ENCODE data around the gene INPP1. TPM values are rescaled to one million over a fixed set of nuclear protein-coding genes. Genes with fewer than 3 reads are reported as not detected.

Gene INPP1
- total RNA-seq, 2 donors from 2014 or later, result 1.7 to 3.5 TPM

DNA sequence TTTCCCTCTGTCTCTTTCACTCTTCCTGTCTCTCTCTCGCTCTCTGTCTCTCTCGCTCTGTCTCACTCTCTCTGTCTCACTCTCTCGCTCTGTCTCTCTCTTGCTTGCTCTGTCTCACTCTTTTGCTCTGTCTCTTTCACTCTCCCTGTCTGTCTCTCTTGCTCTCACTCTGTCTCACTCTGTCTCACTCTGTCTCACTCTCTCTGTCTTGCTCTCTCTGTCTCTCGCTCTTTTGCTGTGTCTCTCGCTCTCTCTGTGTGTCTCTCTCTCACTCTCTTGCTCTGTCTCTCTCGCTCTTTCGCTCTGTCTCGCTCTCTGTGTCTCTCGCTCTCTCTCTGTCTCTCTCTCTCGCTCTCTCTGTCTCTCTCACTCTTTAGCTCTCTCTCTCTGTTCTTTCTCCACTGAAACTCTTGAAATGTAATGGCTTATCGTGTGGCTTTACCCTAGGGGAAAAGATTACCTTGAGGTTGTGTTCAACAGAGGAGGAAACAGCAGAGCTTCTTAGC lies 22.9 kb downstream of the INPP1 start:
- peaks cover 7% of the 10 kb centered on the region for H3K27me3 ChIP-seq (ENCODE audit: control insufficient read depth, insufficient read depth, low read length, poor library complexity, severe bottlenecking)
- no peaks in the 10 kb centered on the region for H3K9me3 Mint-ChIP-seq
- no peak overlapping the region for H3K27ac Mint-ChIP-seq
- no peaks in the 10 kb centered on the region for H3K27me3 Mint-ChIP-seq (ENCODE audit: insufficient read depth)
- H3K9ac ChIP-seq (ENCODE audit: extremely low read depth, low read length, poor library complexity, severe bottlenecking), result no peak overlapping the region
- no peaks in the 10 kb centered on the region for H3K36me3 Mint-ChIP-seq (ENCODE audit: low read depth)
- H3K4me3 ChIP-seq (ENCODE audit: low read length), result no peak overlapping the region
- H3K27ac ChIP-seq (ENCODE audit: low read depth, low read length), result no peak overlapping the region
- H3K4me1 Mint-ChIP-seq, result no peaks in the 10 kb centered on the region
- H3K4me1 ChIP-seq (ENCODE audit: control insufficient read depth, insufficient read depth, low read length), result no peaks in the 10 kb centered on the region
- DNase-seq, result no peak
- no peak overlapping the region for H3K4me3 Mint-ChIP-seq
- no peaks in the 10 kb centered on the region for H3K36me3 ChIP-seq (ENCODE audit: control insufficient read depth, insufficient read depth, low read length)
- TF ChIP-seq, protein P1, sequence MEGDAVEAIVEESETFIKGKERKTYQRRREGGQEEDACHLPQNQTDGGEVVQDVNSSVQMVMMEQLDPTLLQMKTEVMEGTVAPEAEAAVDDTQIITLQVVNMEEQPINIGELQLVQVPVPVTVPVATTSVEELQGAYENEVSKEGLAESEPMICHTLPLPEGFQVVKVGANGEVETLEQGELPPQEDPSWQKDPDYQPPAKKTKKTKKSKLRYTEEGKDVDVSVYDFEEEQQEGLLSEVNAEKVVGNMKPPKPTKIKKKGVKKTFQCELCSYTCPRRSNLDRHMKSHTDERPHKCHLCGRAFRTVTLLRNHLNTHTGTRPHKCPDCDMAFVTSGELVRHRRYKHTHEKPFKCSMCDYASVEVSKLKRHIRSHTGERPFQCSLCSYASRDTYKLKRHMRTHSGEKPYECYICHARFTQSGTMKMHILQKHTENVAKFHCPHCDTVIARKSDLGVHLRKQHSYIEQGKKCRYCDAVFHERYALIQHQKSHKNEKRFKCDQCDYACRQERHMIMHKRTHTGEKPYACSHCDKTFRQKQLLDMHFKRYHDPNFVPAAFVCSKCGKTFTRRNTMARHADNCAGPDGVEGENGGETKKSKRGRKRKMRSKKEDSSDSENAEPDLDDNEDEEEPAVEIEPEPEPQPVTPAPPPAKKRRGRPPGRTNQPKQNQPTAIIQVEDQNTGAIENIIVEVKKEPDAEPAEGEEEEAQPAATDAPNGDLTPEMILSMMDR (conservative IDR thresholded peaks at IDR 0.05), result no peak
- 89 to 91% methylated on average over 11 of the region's 11 CpGs for WGBS, 2 experiments (ENCODE audit: insufficient coverage in 1 of 2, insufficient read length in 1 of 2)
- no peaks in the 10 kb centered on the region for H3K9me3 ChIP-seq (ENCODE audit: control insufficient read depth, low read length)

DNA sequence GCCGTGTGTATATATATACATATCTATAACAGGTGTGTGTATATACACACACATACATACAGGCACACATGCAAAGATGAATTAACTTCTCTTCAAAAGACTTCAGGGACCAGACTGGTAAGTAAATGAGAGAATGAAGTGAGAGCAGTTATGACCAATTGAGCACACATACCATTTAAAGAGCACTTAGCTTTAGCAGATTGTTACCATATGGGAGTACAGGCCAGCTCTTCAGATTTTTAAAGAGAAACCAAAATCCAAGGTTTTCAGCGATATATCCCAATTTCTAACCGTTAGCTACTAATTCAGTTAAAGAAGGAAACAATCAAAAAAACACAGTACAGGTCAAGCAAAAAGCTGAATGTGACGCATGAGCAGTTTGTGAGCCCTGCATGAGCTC lies 23.7 kb downstream of the INPP1 start:
- Histone ChIP-seq H3K27ac (ENCODE audit: low read depth, low read length) (no peak overlapping the region), H3K27me3 (ENCODE audit: control insufficient read depth, insufficient read depth, low read length, poor library complexity, severe bottlenecking) (peaks cover 7% of the 10 kb centered on the region), H3K9ac (ENCODE audit: extremely low read depth, low read length, poor library complexity, severe bottlenecking) (no peak overlapping the region), H3K9me3 (ENCODE audit: control insufficient read depth, low read length) (no peaks in the 10 kb centered on the region), H3K4me3 (ENCODE audit: low read length) (no peak overlapping the region), H3K4me1 (ENCODE audit: control insufficient read depth, insufficient read depth, low read length) (no peaks in the 10 kb centered on the region), H3K36me3 (ENCODE audit: control insufficient read depth, insufficient read depth, low read length) (no peaks in the 10 kb centered on the region)
- H3K4me3 Mint-ChIP-seq, result no peak overlapping the region
- no peaks in the 10 kb centered on the region for H3K36me3 Mint-ChIP-seq (ENCODE audit: low read depth)
- WGBS, 2 experiments (ENCODE audit: insufficient coverage in 1 of 2, insufficient read length in 1 of 2), result 90 to 100% methylated on average over 3 of the region's 4 CpGs
- no peaks in the 10 kb centered on the region for H3K4me1 Mint-ChIP-seq
- H3K27me3 Mint-ChIP-seq (ENCODE audit: insufficient read depth), result no peaks in the 10 kb centered on the region
- DNase-seq, result no peak
- H3K27ac Mint-ChIP-seq, result no peak overlapping the region
- TF ChIP-seq, protein P1 (conservative IDR thresholded peaks at IDR 0.05), result no peak
- H3K9me3 Mint-ChIP-seq, result no peaks in the 10 kb centered on the region

DNA sequence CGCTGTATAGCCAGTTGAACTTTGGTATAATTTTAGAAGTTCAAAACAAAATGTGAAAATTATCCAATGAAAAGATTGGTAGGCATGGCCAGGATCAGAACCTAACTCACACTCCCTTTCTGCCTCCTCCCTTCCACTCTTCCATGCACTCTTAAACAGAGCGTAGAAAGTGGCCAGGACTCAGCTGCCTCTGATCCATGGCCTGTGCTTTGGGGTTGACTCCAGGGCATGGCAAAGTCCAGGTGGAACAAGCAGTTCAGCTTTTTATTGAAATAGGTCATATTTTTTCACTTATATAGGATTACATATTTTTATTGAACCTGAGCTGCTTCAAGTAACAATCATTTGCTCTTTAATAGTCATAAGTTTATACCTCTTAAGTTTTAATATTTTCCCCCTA lies 26.2 kb downstream of the INPP1 start:
- no peaks in the 10 kb centered on the region for H3K4me1 Mint-ChIP-seq
- H3K4me1 ChIP-seq (ENCODE audit: control insufficient read depth, insufficient read depth, low read length), result no peaks in the 10 kb centered on the region
- H3K27me3 ChIP-seq (ENCODE audit: control insufficient read depth, insufficient read depth, low read length, poor library complexity, severe bottlenecking), result peaks cover 7% of the 10 kb centered on the region
- no peaks in the 10 kb centered on the region for H3K9me3 Mint-ChIP-seq
- no peak overlapping the region for H3K4me3 ChIP-seq (ENCODE audit: low read length)
- no peaks in the 10 kb centered on the region for H3K36me3 Mint-ChIP-seq (ENCODE audit: low read depth)
- no peaks in the 10 kb centered on the region for H3K9me3 ChIP-seq (ENCODE audit: control insufficient read depth, low read length)
- no peak for DNase-seq
- no peaks in the 10 kb centered on the region for H3K36me3 ChIP-seq (ENCODE audit: control insufficient read depth, insufficient read depth, low read length)
- TF ChIP-seq, protein P1 (conservative IDR thresholded peaks at IDR 0.05), result no peak
- H3K27me3 Mint-ChIP-seq (ENCODE audit: insufficient read depth), result no peaks in the 10 kb centered on the region
- 90 to 98% methylated on average over 2 of the region's 2 CpGs for WGBS, 2 experiments (ENCODE audit: insufficient coverage in 1 of 2, insufficient read length in 1 of 2)
- no peak overlapping the region for H3K27ac ChIP-seq (ENCODE audit: low read depth, low read length)
- H3K27ac Mint-ChIP-seq, result no peak overlapping the region
- H3K9ac ChIP-seq (ENCODE audit: extremely low read depth, low read length, poor library complexity, severe bottlenecking), result no peak overlapping the region
- no peak overlapping the region for H3K4me3 Mint-ChIP-seq

Measured in endodermal cell (in vitro differentiated cells).